ENCODE data around the gene AP1G2.

DNA sequence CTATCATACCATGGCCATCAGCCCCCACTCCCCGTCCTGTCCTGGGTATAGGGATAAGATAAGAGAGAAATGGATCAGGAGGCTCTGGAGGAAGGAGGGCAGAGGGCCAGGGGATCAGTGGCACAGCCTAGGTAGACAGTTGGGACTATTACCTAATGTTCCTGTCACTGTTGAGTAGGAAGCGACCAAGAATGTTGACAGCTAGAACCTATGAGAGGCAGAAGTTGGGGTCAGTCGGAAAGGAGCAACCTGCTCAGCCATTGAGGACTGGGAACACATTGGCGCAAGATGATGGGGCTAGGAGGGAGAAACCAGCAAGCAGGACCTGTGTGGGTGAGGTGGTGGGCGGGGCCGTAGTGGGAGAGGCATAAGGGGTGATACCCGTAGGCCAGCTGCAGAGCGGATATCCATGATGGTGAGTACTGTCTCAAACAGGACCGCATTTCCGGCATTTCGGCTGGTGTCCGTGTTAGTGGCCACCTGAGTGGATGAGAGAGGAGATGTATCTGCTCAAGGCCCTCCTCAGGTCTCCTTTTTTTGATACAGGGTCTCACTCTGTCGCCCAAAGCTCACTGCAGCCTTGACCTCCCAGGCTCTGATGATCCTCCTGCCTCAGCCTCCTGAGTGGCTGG is 3.3 kb downstream of the AP1G2 start:
- TF ChIP-seq POLR2AphosphoS5 (IDR thresholded peaks at IDR 0.05; ENCODE audit: borderline replicate concordance, low read depth, low read length) = no peak
- TF ChIP-seq EZH2 (IDR thresholded peaks at IDR 0.05) = no peak
